ENCODE measurements around the gene GOLGA8B.

GRCh38 chr15:34613301-34613700 lies 29.9 kb upstream of the GOLGA8B start:
- TF ChIP-seq CTCF (conservative IDR thresholded peaks at IDR 0.05; ENCODE audit: low read depth, low read length): no peak
- no peak for TF ChIP-seq EZH2phosphoT487 (IDR thresholded peaks at IDR 0.05; ENCODE audit: borderline replicate concordance, low read length)
